Tibial artery (tissue), 4 donors: ENCODE data around the gene CYP26C1.
"Not testable (repeated sequence)": the region's sequence is repeated elsewhere in the genome, so short reads cannot be mapped to it uniquely, and the experiment has no call there.

ENCODE experiments used
- DNase-seq, 2 donors: peaks; one replicate each; pipeline ENCODE4 v3.0.0-alpha.2; 2019
- H3K27ac ChIP-seq, 2 donors: fragments of 200-600 bp; sonication (generic) in 1 of 2; 1 replicate in 1 of 2; 2 replicates in 1 of 2; pipeline ENCODE4 v1.5.1; 2018 to 2019; ENCODE audit warnings: mild to moderate bottlenecking in 1 of 2
- H3K27me3 ChIP-seq, 2 donors: fragments of 200-600 bp; sonication (generic) in 1 of 2; one replicate each; pipeline versions ENCODE4 v1.5.1 to v1.6.0; 2016 to 2019
- H3K36me3 ChIP-seq, 3 donors: fragments of 200-600 bp; sonication (generic) in 2 of 3; one replicate each; pipeline ENCODE4 v1.5.1; 2016 to 2019; ENCODE audit warnings: mild to moderate bottlenecking in 2 of 3
- H3K4me1 ChIP-seq, 4 donors: fragments of 200-600 bp; sonication (generic) in 2 of 4; 1 replicate in 3 of 4; 2 replicates in 1 of 4; pipeline ENCODE4 v1.5.1; 2016 to 2019
- H3K4me3 ChIP-seq, 2 donors: fragments of 200-600 bp; sonication (generic) in 1 of 2; 1 replicate in 1 of 2; 2 replicates in 1 of 2; pipeline ENCODE4 v1.5.1; 2018 to 2019; ENCODE audit warnings: mild to moderate bottlenecking in 2 of 2
- H3K9me3 ChIP-seq, 3 donors: fragments of 200-600 bp; sonication (generic) in 1 of 3; one replicate each; pipeline ENCODE4 v1.5.1; 2016 to 2019
- intact Hi-C: fragments of 100-400 bp; cut with DNase I; formaldehyde crosslinking; loops from one replicate; pipeline ENCODE4 v1.15.0; 2023; ENCODE audit warnings: low total_unique reads
- TF ChIP-seq, protein P1 (sequence below), 2 experiments: fragments of 200-600 bp in 1 of 2; fragments of 450-650 bp in 1 of 2; IDR thresholded peaks; one replicate each; pipeline ENCODE4 v1.5.1; 2017 to 2019; ENCODE audit warnings: antibody characterized with exemption in 2 of 2, mild to moderate bottlenecking in 1 of 2, moderate library complexity in 1 of 2

Gene CYP26C1

DNA sequence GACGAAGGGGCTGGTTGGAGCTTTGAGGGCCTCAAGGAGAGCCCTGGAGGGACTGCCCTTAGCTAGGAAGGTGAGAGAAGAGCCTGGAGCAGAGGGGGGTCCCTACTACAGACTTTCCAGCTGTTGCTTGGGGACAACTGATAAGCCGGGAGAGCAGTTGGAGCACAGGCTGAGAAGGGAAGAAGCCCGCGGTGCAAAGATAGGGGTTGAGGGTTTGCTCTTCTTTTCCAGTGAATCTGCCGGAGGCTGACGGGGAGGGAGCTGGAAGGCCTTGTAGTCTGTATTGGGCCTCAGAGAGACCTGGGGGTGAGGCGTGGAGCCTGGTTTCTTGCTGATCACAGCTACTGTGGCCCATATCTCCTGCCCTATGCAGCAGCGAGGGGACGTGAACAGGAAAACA, 36.8 kb downstream of the CYP26C1 start:
- H3K27me3 ChIP-seq, result no peaks in the 10 kb centered on the region
- H3K36me3 ChIP-seq, result no peaks in the 10 kb centered on the region
- no peak for DNase-seq
- no peaks in the 10 kb centered on the region for H3K4me1 ChIP-seq
- H3K27ac ChIP-seq, result no peak overlapping the region
- intact Hi-C loops, result no loop called here
- H3K4me3 ChIP-seq, result no peak overlapping the region
- TF ChIP-seq, protein P1, sequence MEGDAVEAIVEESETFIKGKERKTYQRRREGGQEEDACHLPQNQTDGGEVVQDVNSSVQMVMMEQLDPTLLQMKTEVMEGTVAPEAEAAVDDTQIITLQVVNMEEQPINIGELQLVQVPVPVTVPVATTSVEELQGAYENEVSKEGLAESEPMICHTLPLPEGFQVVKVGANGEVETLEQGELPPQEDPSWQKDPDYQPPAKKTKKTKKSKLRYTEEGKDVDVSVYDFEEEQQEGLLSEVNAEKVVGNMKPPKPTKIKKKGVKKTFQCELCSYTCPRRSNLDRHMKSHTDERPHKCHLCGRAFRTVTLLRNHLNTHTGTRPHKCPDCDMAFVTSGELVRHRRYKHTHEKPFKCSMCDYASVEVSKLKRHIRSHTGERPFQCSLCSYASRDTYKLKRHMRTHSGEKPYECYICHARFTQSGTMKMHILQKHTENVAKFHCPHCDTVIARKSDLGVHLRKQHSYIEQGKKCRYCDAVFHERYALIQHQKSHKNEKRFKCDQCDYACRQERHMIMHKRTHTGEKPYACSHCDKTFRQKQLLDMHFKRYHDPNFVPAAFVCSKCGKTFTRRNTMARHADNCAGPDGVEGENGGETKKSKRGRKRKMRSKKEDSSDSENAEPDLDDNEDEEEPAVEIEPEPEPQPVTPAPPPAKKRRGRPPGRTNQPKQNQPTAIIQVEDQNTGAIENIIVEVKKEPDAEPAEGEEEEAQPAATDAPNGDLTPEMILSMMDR (IDR thresholded peaks at IDR 0.05), result no peak
- H3K9me3 ChIP-seq, result no peaks in the 10 kb centered on the region

DNA sequence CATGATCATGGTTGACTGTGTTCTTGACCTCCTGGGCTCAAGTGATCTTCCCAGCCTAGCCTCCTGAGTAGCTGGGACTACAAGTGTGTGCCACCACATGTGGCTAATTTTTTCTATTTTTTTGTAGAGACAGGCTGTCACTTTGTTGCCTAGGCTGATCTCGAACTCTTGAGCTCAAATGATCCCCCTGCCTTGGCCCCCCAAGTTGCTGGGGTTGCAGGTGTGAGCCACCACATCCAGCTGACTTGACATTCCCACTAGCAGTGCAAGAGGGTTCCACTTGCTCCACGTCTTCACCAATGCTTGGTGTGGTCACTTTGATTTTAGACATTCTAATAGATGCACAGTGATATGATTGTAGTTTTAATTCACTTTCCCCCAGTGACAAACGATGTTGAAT, 38.2 kb downstream of the CYP26C1 start:
- TF ChIP-seq, protein P1 (IDR thresholded peaks at IDR 0.05), result no peak
- no peak overlapping the region for H3K27ac ChIP-seq
- intact Hi-C loops, result no loop called here
- H3K4me1 ChIP-seq, result no peaks in the 10 kb centered on the region
- H3K9me3 ChIP-seq, result no peaks in the 10 kb centered on the region
- DNase-seq, result no peak
- no peak overlapping the region for H3K4me3 ChIP-seq
- no peaks in the 10 kb centered on the region for H3K27me3 ChIP-seq
- no peaks in the 10 kb centered on the region for H3K36me3 ChIP-seq

GRCh38 chr10:93099670-93100069, 39.1 kb downstream of the CYP26C1 start:
- TF ChIP-seq, protein P1 (IDR thresholded peaks at IDR 0.05), result no peak
- intact Hi-C loops, result no loop called here

GRCh38 chr10:93101148-93101547, 40.5 kb downstream of the CYP26C1 start:
- H3K9me3 ChIP-seq, DNase-seq, intact Hi-C loops, H3K4me3 ChIP-seq, H3K36me3 ChIP-seq, H3K27ac ChIP-seq, H3K27me3 ChIP-seq, H3K4me1 ChIP-seq: not testable (repeated sequence)

More at GRCh38 chr10:93099670-93100069, 39.1 kb downstream of the CYP26C1 start:
- no peaks in the 10 kb centered on the region for H3K27me3 ChIP-seq
- DNase-seq, result no peak
- H3K4me1 ChIP-seq, result no peaks in the 10 kb centered on the region
- no peak overlapping the region for H3K27ac ChIP-seq
- H3K4me3 ChIP-seq, result no peak overlapping the region
- no peaks in the 10 kb centered on the region for H3K36me3 ChIP-seq
- no peaks in the 10 kb centered on the region for H3K9me3 ChIP-seq

DNA sequence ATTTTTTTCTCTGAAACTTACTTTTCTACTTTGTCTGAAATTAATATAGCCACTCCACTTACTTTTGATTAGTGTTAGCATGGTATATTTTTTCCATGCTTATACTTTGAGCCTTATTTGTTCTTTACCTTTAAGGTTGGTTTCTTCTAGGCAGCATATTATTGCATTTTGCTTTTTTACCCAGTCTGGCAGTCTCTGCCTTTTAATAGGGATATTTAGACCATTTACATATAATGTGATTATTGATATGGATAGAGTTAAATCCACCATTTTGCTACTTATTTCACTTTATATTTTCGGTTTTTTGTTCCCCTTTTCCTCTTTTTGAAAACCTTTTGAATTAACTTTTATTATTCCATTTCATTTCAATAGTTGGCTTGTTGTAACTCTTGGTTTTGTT, 43.4 kb downstream of the CYP26C1 start:
- DNase-seq, result no peak
- Histone ChIP-seq H3K4me3 (no peak overlapping the region), H3K4me1 (no peaks in the 10 kb centered on the region), H3K27me3 (no peaks in the 10 kb centered on the region), H3K36me3 (no peaks in the 10 kb centered on the region), H3K27ac (no peak overlapping the region), H3K9me3 (no peaks in the 10 kb centered on the region)
- TF ChIP-seq, protein P1 (IDR thresholded peaks at IDR 0.05), result no peak
- intact Hi-C loops, result no loop called here

GRCh38 chr10:93106631-93107072, 46.1 kb downstream of the CYP26C1 start:
- Histone ChIP-seq H3K27ac (no peak overlapping the region), H3K9me3 (no peaks in the 10 kb centered on the region), H3K4me1 (no peaks in the 10 kb centered on the region), H3K36me3 (no peaks in the 10 kb centered on the region), H3K4me3 (no peak overlapping the region), H3K27me3 (no peaks in the 10 kb centered on the region)
- TF ChIP-seq, protein P1 (IDR thresholded peaks at IDR 0.05), result no peak
- DNase-seq, result no peak
- intact Hi-C loops, result no loop called here
